OCI-LY3 (cell line): ENCODE results near the gene NAT9.

Experiments used
- H2AFZ ChIP-seq: fragments of 200-600, 300-600 bp; shearing (Covaris generic); 2 replicates; pipeline ENCODE4 v1.6.0; 2014; ENCODE audit warnings: antibody characterized with exemption, low read depth, low read length
- H3K27ac ChIP-seq: fragments of 200-600, 300-600 bp; sonication (generic); 2 replicates; pipeline ENCODE4 v1.5.1; 2014; ENCODE audit warnings: mild to moderate bottlenecking, low read length, moderate library complexity, mixed read lengths
- H3K27me3 ChIP-seq: fragments of 200-600, 300-600 bp; sonication (generic); 2 replicates; pipeline ENCODE4 v1.6.1; 2014; ENCODE audit warnings: low read depth, low read length, mixed read lengths
- H3K36me3 ChIP-seq: fragments of 200-600, 300-600 bp; sonication (generic); replicated peaks from 2 replicates; pipeline ENCODE3; 2014; ENCODE audit warnings: low read depth, low read length, mixed read lengths
- H3K4me1 ChIP-seq: fragments of 300-600, 200-600 bp; sonication (generic); 2 replicates; pipeline ENCODE4 v1.6.1; 2014; ENCODE audit warnings: low read length, mixed read lengths
- H3K4me2 ChIP-seq: fragments of 200-600, 300-600 bp; sonication (generic); 2 replicates; pipeline ENCODE4 v1.6.1; 2014; ENCODE audit warnings: low read length, mixed read lengths
- H3K4me3 ChIP-seq: fragments of 300-600, 200-600 bp; sonication (generic); 2 replicates; pipeline ENCODE4 v1.5.1; 2014; ENCODE audit warnings: antibody characterized with exemption, mild to moderate bottlenecking, low read length, moderate library complexity
- H3K79me2 ChIP-seq: fragments of 300-600, 200-600 bp; shearing (Covaris generic); 2 replicates; pipeline ENCODE4 v1.6.1; 2014; ENCODE audit warnings: mild to moderate bottlenecking, low read length, mixed read lengths
- H3K9ac ChIP-seq: fragments of 300-600, 200-600 bp; shearing (Covaris generic); 2 replicates; pipeline ENCODE4 v1.6.0; 2014; ENCODE audit warnings: mild to moderate bottlenecking, low read length, moderate library complexity
- H3K9me3 ChIP-seq: fragments of 200-600, 300-600 bp; shearing (Covaris generic); 2 replicates; pipeline ENCODE4 v1.6.1; 2014; ENCODE audit warnings: low read length, mixed read lengths; ENCODE audit not compliant: insufficient read depth
- H4K20me1 ChIP-seq: fragments of 200-600, 300-600 bp; sonication (generic); 2 replicates; pipeline ENCODE4 v1.6.1; 2016; ENCODE audit warnings: low read length, mixed read lengths; ENCODE audit not compliant: insufficient read depth
- CTCF ChIP-seq: fragments of 200-600, 300-600 bp; sonication (generic); IDR thresholded peaks from 2 replicates; pipeline ENCODE4 v1.5.1; 2014; ENCODE audit warnings: antibody characterized with exemption, low read length, low read depth
- EZH2phosphoT487 ChIP-seq: fragments of 200-600 bp; shearing (Covaris generic); IDR thresholded peaks from 2 replicates; pipeline ENCODE4 v1.6.1; 2018; ENCODE audit warnings: antibody characterized with exemption, mixed run types, low read depth

The NAT9 gene

DNA sequence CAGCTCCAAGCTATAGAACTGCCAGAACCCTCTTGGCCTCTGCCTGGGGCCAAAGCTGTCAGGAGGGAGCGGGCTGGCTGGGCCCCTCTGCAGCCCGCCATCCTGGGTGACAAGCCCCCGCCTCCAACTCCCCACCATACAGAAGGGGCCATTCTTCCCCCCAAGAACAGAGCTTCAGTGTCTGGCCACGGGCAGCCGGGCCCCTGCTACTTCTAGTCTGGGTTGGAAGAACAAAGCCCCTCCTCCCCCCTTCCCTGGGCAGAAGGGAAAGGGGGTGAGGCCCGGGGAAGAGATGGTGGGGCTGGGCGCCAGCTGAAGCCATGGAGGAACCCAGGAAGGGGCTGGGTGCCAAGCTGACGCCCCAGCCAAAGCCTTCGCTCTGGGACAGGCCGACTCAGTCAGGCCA lies 9.0 kb downstream of the NAT9 start:
- Histone ChIP-seq H3K27me3 (no peaks in the 10 kb centered on the region), H3K36me3 (peaks cover 21% of the 10 kb centered on the region), H3K4me2 (no peak overlapping the region), H4K20me1 (peaks cover 6% of the 10 kb centered on the region; the same call in 1 of the 2 replicates), H3K4me1 (no peaks in the 10 kb centered on the region), H3K27ac (no peak overlapping the region), H3K79me2 (no peaks in the 10 kb centered on the region), H3K9ac (no peak overlapping the region), H3K4me3 (no peak overlapping the region), H2AFZ (no peak overlapping the region), H3K9me3 (no peaks in the 10 kb centered on the region)
- TF ChIP-seq CTCF, result no peak

- no peaks in the 10 kb centered on the region for H3K79me2 ChIP-seq
- no peaks in the 10 kb centered on the region for H3K9me3 ChIP-seq
- H2AFZ ChIP-seq, result no peak overlapping the region
- no peaks in the 10 kb centered on the region for H3K27me3 ChIP-seq
- H4K20me1 ChIP-seq, result peaks cover 11% of the 10 kb centered on the region
- no peak overlapping the region for H3K4me3 ChIP-seq
- no peaks in the 10 kb centered on the region for H3K4me1 ChIP-seq
- H3K4me2 ChIP-seq, result no peak overlapping the region
- TF ChIP-seq EZH2phosphoT487 (no peak), CTCF (no peak)
- H3K27ac ChIP-seq, result no peak overlapping the region
- no peak overlapping the region for H3K9ac ChIP-seq
- peaks cover 16% of the 10 kb centered on the region for H3K36me3 ChIP-seq
These were observed 9.7 kb downstream of the NAT9 start for GRCh38 chr17:74766413-74766812.

DNA sequence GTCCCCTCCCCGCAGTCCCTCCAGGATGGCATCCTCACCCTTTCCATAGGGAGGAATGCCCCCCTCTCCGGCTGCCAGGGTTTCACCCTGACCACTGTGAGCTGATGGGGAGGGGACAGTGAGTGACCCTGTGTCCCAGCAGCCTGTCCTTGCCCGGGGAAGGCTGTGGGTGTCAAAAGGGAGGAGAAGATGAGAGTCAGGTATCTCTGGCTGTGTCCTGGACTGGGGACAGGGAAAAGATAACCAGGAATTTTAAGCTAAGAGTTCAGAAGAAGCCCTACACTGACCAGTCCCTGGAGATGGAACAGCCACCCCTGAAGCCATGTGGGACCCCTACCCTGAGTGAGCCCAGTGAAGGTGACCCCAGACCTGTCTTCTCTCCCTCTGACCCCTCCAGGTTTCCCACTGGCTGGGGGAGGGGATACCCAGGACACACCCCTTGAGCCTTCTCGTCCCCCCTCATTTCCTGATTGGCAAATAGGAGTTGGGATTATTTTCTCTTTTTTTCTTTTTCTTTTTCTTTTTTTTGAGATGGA lies 11.3 kb downstream of the NAT9 start:
- TF ChIP-seq CTCF (no peak), EZH2phosphoT487 (no peak)
- peaks cover 2% of the 10 kb centered on the region for H3K36me3 ChIP-seq
- H3K27me3 ChIP-seq, result no peaks in the 10 kb centered on the region
- H3K4me1 ChIP-seq, result no peaks in the 10 kb centered on the region
- H3K9ac ChIP-seq, result no peak overlapping the region
- peaks cover 17% of the 10 kb centered on the region for H4K20me1 ChIP-seq
- H3K4me3 ChIP-seq, result no peak overlapping the region
- no peak overlapping the region for H3K27ac ChIP-seq
- no peak overlapping the region for H2AFZ ChIP-seq
- H3K79me2 ChIP-seq, result no peaks in the 10 kb centered on the region
- H3K4me2 ChIP-seq, result no peak overlapping the region
- H3K9me3 ChIP-seq, result no peaks in the 10 kb centered on the region

DNA sequence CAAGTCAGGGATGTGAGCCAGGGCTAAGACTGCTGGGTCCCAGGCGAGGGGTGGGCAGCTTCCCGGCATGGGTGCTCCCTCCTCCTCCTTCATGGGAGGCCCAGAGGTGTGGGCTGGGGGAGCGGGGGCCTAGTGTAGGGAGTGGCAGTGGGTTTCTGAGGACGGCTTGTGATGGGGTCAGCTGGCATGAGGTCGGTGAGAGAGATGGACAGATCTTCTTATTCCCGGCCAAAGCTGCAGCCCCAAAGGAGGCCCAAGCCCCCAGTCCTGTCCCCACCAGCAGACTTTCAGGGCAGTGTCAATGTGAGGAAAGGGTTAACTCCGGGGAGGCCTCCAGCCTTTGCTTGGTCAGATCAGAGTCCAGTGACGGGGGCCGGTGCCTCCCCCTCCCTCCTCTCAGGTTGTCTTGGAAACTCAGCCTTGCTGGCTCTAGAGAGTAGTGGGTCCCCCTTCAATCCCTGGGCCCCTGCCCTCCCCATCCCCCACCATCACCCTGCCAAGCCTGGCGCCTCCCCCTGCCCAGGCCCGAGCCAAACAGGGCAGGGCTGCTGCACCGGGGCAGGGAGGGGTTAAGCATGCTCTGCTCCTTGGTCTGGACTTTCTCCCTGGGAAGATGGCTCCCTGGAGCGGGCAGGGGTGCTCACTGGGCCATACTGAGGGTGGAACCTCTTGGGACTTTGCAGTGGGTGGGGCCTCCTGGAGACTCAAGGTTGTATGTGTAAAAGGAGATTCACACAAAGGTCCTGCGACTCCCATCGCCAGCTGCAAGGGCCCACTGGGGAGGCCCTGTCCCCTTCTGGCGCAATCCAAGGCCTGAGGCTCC lies 12.4 kb downstream of the NAT9 start:
- Histone ChIP-seq H4K20me1 (peaks cover 20% of the 10 kb centered on the region), H3K36me3 (no peaks in the 10 kb centered on the region), H3K79me2 (no peaks in the 10 kb centered on the region)

More for the DNA sequence above, 12.4 kb downstream of the NAT9 start:
- no peak overlapping the region for H2AFZ ChIP-seq
- H3K9me3 ChIP-seq, result no peaks in the 10 kb centered on the region
- H3K4me2 ChIP-seq, result no peak overlapping the region
- H3K9ac ChIP-seq, result no peak overlapping the region
- no peaks in the 10 kb centered on the region for H3K27me3 ChIP-seq
- TF ChIP-seq EZH2phosphoT487 (no peak), CTCF (no peak)
- no peak overlapping the region for H3K27ac ChIP-seq
- H3K4me3 ChIP-seq, result no peak overlapping the region
- no peaks in the 10 kb centered on the region for H3K4me1 ChIP-seq
